ENCODE measurements around the gene KCND3. TPM values are rescaled to one million over a fixed set of nuclear protein-coding genes. Genes with fewer than 3 reads are reported as not detected.
"Not testable (repeated sequence)": the region's sequence is repeated elsewhere in the genome, so short reads cannot be mapped to it uniquely, and the experiment has no call there.

Gene KCND3
- total and polyA plus RNA-seq, 7 experiments from 2014 or later: 0.05 to 0.17 TPM; not detected in 5

- H3K4me1 Mint-ChIP-seq: peaks cover 0 to 17% (median 0%) of the 10 kb centered on the region in 7 donors
- peaks cover 0 to 30% (median 2%) of the 10 kb centered on the region in 5 donors for H3K27me3 Mint-ChIP-seq
- H3K4me3 Mint-ChIP-seq: no peak overlapping the region
- Histone ChIP-seq H3K36me3 (ENCODE audit: control insufficient read depth in 2 of 3, insufficient read depth in 3 of 3, low read length in 3 of 3) (no peaks in the 10 kb centered on the region), H3K27me3 (ENCODE audit: control insufficient read depth in 2 of 2, insufficient read depth in 2 of 2, low read length in 2 of 2) (no peaks in the 10 kb centered on the region), H3K9me3 (ENCODE audit: control insufficient read depth in 2 of 3, low read length in 3 of 3) (no peaks in the 10 kb centered on the region), H3K4me3 (ENCODE audit: low read length) (no peak overlapping the region), H3K4me1 (ENCODE audit: control insufficient read depth in 2 of 2, insufficient read depth in 2 of 2, low read length in 2 of 2) (no peaks in the 10 kb centered on the region), H3K27ac (ENCODE audit: low read depth, low read length) (no peak overlapping the region)
- ATAC-seq: no peak
- no peak for DNase-seq
- H3K27ac Mint-ChIP-seq: peak overlapping the region in 1 of 9 donors; percentile 43
- H3K36me3 Mint-ChIP-seq: no peaks in the 10 kb centered on the region
- intact Hi-C loops (cut with micrococcal nuclease): loop anchor here in 1 of 2 donors (2.0 to 10.0 kb wide), 3 partner anchors 32 to 1112 kb away; no protein-coding TSS in a partner anchor
- ChIA-PET CTCF (interaction anchor here (0.9 to 1.6 kb wide), 6 partner anchors 20 to 266 kb away, joined by 3 to 7 read pairs (median 5); no protein-coding TSS in a partner anchor), POLR2A (interaction anchor here (2.0 kb wide), 1 partner anchor 239 kb away, joined by 11 read pairs; no protein-coding TSS in a partner anchor)
- no peaks in the 10 kb centered on the region for H3K9me3 Mint-ChIP-seq
Observed at GRCh38 chr1:111746614-111746999, 242.9 kb downstream of the KCND3 start.

- Mint-ChIP-seq H3K4me1 (peaks cover 0 to 18% (median 0%) of the 10 kb centered on the region in 7 donors), H3K27ac (peak overlapping the region in 2 of 9 donors; percentile 16 to 43)
- CTCF ChIA-PET: interaction anchor here (0.9 to 1.6 kb wide), 3 partner anchors 33 to 238 kb away, joined by 3 to 5 read pairs (median 3); no protein-coding TSS in a partner anchor
Observed at GRCh38 chr1:111745675-111746613, 243.5 kb downstream of the KCND3 start.

DNA sequence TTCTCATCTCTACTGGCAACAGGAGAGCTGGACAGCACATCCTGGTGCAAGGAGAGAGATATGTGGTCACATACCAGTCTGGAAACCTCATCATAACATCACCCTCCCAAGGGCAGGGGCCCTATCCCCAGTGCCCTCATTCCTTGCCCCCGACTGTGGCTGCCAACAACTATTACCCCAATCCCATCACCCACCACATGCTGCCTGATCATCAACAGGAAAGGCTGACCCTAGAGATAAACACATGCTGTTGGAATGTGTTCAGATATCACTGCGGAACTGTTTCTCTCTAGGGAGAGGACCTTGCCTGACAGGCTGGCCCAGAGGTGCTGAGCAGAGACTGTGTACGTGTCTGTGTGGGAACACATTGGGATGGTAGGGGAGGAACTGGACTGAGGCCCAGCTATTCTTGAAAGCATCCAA lies 245.8 kb downstream of the KCND3 start:
- Mint-ChIP-seq H3K4me1 (peaks cover 5 to 23% (median 10%) of the 10 kb centered on the region in 7 donors), H3K27ac (no peak overlapping the region), H3K9me3 (no peaks in the 10 kb centered on the region), H3K4me3 (no peak overlapping the region), H3K27me3 (peaks cover 15 to 50% (median 17%) of the 10 kb centered on the region in 5 donors), H3K36me3 (no peaks in the 10 kb centered on the region)
- ChIA-PET POLR2A (interaction anchor here (0.6 to 1.1 kb wide), 2 partner anchors 17 to 23 kb away, joined by 3 to 6 read pairs; no protein-coding TSS in a partner anchor), CTCF (interaction anchor here (1.5 to 1.9 kb wide), 2 partner anchors 11 to 29 kb away, joined by 4 to 5 read pairs; no protein-coding TSS in a partner anchor)
- Histone ChIP-seq H3K4me1 (ENCODE audit: control insufficient read depth in 2 of 2, insufficient read depth in 2 of 2, low read length in 2 of 2) (no peaks in the 10 kb centered on the region), H3K36me3 (ENCODE audit: control insufficient read depth in 2 of 3, insufficient read depth in 3 of 3, low read length in 3 of 3) (no peaks in the 10 kb centered on the region), H3K4me3 (ENCODE audit: low read length) (no peak overlapping the region), H3K27me3 (ENCODE audit: control insufficient read depth in 2 of 2, insufficient read depth in 2 of 2, low read length in 2 of 2) (peaks cover 3 to 6% of the 10 kb centered on the region in 2 donors), H3K27ac (ENCODE audit: low read depth, low read length) (no peak overlapping the region), H3K9me3 (ENCODE audit: control insufficient read depth in 2 of 3, low read length in 3 of 3) (no peaks in the 10 kb centered on the region)
- intact Hi-C loops (cut with micrococcal nuclease): loop anchor here in 1 of 2 donors (10.0 kb wide), 1 partner anchor 1109 kb away; no protein-coding TSS in a partner anchor
- DNase-seq: peak in 1 of 9 donors; percentile 15
- ATAC-seq: no peak

More at GRCh38 chr1:111745675-111746613, 243.5 kb downstream of the KCND3 start:
- intact Hi-C loops (cut with micrococcal nuclease): loop anchor here in 1 of 2 donors (2.0 to 10.0 kb wide), 3 partner anchors 31 to 1111 kb away; no protein-coding TSS in a partner anchor
- ATAC-seq: no peak
- H3K27me3 ChIP-seq (ENCODE audit: control insufficient read depth in 2 of 2, insufficient read depth in 2 of 2, low read length in 2 of 2): peaks cover 0 to 5% of the 10 kb centered on the region in 2 donors
- no peaks in the 10 kb centered on the region for H3K9me3 Mint-ChIP-seq
- no peaks in the 10 kb centered on the region for H3K9me3 ChIP-seq (ENCODE audit: control insufficient read depth in 2 of 3, low read length in 3 of 3)
- no peak overlapping the region for H3K4me3 Mint-ChIP-seq
- H3K36me3 Mint-ChIP-seq: no peaks in the 10 kb centered on the region
- DNase-seq: no peak
- H3K27ac ChIP-seq (ENCODE audit: low read depth, low read length): no peak overlapping the region
- H3K27me3 Mint-ChIP-seq: peaks cover 2 to 37% (median 5%) of the 10 kb centered on the region in 5 donors
- no peak overlapping the region for H3K4me3 ChIP-seq (ENCODE audit: low read length)
- H3K36me3 ChIP-seq (ENCODE audit: control insufficient read depth in 2 of 3, insufficient read depth in 3 of 3, low read length in 3 of 3): no peaks in the 10 kb centered on the region
- H3K4me1 ChIP-seq (ENCODE audit: control insufficient read depth in 2 of 2, insufficient read depth in 2 of 2, low read length in 2 of 2): no peaks in the 10 kb centered on the region
- POLR2A ChIA-PET: interaction anchor here (2.0 kb wide), 1 partner anchor 238 kb away, joined by 11 read pairs; no protein-coding TSS in a partner anchor

DNA sequence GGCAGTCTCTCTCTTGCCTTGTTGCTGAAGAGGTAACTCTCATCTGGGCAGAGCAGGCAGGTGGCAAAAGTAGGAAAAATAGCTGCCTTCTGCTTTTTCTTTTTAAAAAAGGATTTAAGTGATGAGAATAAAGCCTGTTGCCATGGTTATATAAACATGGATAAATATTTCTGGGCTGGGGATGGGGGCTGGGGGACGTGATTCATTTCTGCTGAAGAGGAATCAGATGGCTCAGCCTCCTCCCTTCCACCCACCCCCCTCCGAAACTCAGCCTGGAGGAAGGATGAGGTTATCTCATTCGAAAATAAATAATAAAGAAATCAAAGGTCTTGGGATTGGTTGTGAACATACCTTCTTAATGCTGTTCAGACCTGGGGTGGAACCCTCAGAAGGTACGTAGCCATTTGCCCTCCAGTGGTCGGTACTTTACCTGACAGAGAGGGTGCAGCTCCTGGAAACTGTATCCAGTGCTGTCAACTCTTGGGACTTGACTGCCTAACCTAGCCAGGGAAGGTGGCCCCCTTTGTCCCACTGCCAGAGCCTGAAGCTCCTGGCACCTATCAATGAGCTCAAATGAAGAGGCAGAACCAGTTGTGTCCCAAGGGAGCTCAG lies 246.4 kb downstream of the KCND3 start:
- DNase-seq: peak in 1 of 9 donors; percentile 15
- no peak for ATAC-seq
- no peaks in the 10 kb centered on the region for H3K36me3 ChIP-seq (ENCODE audit: control insufficient read depth in 2 of 3, insufficient read depth in 3 of 3, low read length in 3 of 3)
- Mint-ChIP-seq H3K27me3 (peaks cover 16 to 50% (median 20%) of the 10 kb centered on the region in 5 donors), H3K4me1 (peaks cover 7 to 25% (median 11%) of the 10 kb centered on the region in 7 donors), H3K9me3 (no peaks in the 10 kb centered on the region), H3K27ac (no peak overlapping the region), H3K36me3 (no peaks in the 10 kb centered on the region), H3K4me3 (no peak overlapping the region)
- H3K27ac ChIP-seq (ENCODE audit: low read depth, low read length): no peak overlapping the region
- ChIA-PET POLR2A (interaction anchor here (0.5 to 1.1 kb wide), 3 partner anchors 17 to 303 kb away, joined by 3 to 4 read pairs (median 3); no protein-coding TSS in a partner anchor), CTCF (interaction anchor here (1.5 to 1.9 kb wide), 2 partner anchors 12 to 28 kb away, joined by 4 to 5 read pairs; no protein-coding TSS in a partner anchor)
- H3K9me3 ChIP-seq (ENCODE audit: control insufficient read depth in 2 of 3, low read length in 3 of 3): no peaks in the 10 kb centered on the region
- no peak overlapping the region for H3K4me3 ChIP-seq (ENCODE audit: low read length)
- intact Hi-C loops (cut with micrococcal nuclease): loop anchor here in 1 of 2 donors (10.0 kb wide), 1 partner anchor 1108 kb away; no protein-coding TSS in a partner anchor
- H3K27me3 ChIP-seq (ENCODE audit: control insufficient read depth in 2 of 2, insufficient read depth in 2 of 2, low read length in 2 of 2): peaks cover 3 to 8% of the 10 kb centered on the region in 2 donors
- peaks cover 3 to 4% of the 10 kb centered on the region in 2 donors for H3K4me1 ChIP-seq (ENCODE audit: control insufficient read depth in 2 of 2, insufficient read depth in 2 of 2, low read length in 2 of 2)

DNA sequence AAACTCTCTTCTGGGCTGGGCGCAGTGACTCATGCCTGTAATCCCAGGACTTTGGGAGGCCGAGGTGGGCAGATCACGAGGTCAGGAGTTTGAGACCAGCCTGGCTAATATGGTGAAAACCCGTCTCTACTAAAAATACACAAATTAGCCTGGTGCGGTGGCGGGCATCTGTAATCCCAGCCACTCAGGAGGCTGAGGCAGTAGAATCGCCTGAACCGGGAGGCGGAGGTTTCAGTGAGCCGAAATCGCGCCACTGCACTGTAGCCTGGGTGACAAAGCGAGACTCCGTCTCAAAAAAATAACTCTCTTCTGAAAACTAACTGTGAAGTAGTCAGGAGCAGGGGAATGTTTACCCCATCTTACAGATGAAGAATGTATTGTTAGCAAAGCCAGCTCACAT lies 247.2 kb downstream of the KCND3 start:
- intact Hi-C loops (cut with micrococcal nuclease): loop anchor here in 1 of 2 donors (10.0 kb wide), 1 partner anchor 1107 kb away; no protein-coding TSS in a partner anchor
- H3K27me3 ChIP-seq (ENCODE audit: control insufficient read depth in 2 of 2, insufficient read depth in 2 of 2, low read length in 2 of 2): peaks cover 5 to 15% of the 10 kb centered on the region in 2 donors
- POLR2A ChIA-PET: interaction anchor here (1.0 kb wide), 1 partner anchor 13 kb away, joined by 3 read pairs; no protein-coding TSS in a partner anchor
- H3K27me3 Mint-ChIP-seq: peaks cover 20 to 50% (median 25%) of the 10 kb centered on the region in 5 donors
- H3K4me3 Mint-ChIP-seq; H3K36me3 ChIP-seq (ENCODE audit: control insufficient read depth in 2 of 3, insufficient read depth in 3 of 3, low read length in 3 of 3); H3K4me3 ChIP-seq (ENCODE audit: low read length); ATAC-seq; H3K27ac ChIP-seq (ENCODE audit: low read depth, low read length); CTCF ChIA-PET; H3K36me3 Mint-ChIP-seq; H3K9me3 ChIP-seq (ENCODE audit: control insufficient read depth in 2 of 3, low read length in 3 of 3); H3K27ac Mint-ChIP-seq; H3K9me3 Mint-ChIP-seq: not testable (repeated sequence)
- peaks cover 14 to 27% (median 16%) of the 10 kb centered on the region in 7 donors for H3K4me1 Mint-ChIP-seq
- DNase-seq: peak in 1 of 9 donors; percentile 20
- peaks cover 8 to 10% of the 10 kb centered on the region in 2 donors for H3K4me1 ChIP-seq (ENCODE audit: control insufficient read depth in 2 of 2, insufficient read depth in 2 of 2, low read length in 2 of 2)

Data from naive thymus-derived CD4-positive, alpha-beta T cell (primary cell).